DND-41 (cell line): ENCODE measurements around the gene LTB4R2.

Experiments used
- ATAC-seq: fragments of 200-7000 bp; cut with Tn5 transposase; 3 replicates; pipeline ENCODE4 v1.9.1; 2021; ENCODE audit warnings: low read depth; ENCODE audit not compliant: insufficient read depth
- DNase-seq: peaks from one replicate; pipeline ENCODE4 v3.0.0-alpha.2; 2020
- H2AFZ ChIP-seq: 2 replicates; pipeline ENCODE4 v1.6.0; 2012; ENCODE audit warnings: low read depth, low read length
- H3K27ac ChIP-seq: 2 replicates; pipeline ENCODE4 v1.5.1; 2012; ENCODE audit warnings: low read length, inconsistent platforms
- H3K27me3 ChIP-seq: fragments of 200-600 bp; sonication (generic); 2 replicates; pipeline ENCODE4 v1.6.0; 2012; ENCODE audit warnings: low read length, mild to moderate bottlenecking, inconsistent platforms; ENCODE audit not compliant: insufficient read depth, poor library complexity
- H3K36me3 ChIP-seq: 2 replicates; pipeline ENCODE4 v1.5.1; 2012; ENCODE audit warnings: low read length, inconsistent platforms; ENCODE audit not compliant: insufficient read depth
- H3K4me1 ChIP-seq: 2 replicates; pipeline ENCODE4 v1.5.1; 2012; ENCODE audit warnings: mild to moderate bottlenecking, low read length; ENCODE audit not compliant: insufficient read depth
- H3K4me2 ChIP-seq: 2 replicates; pipeline ENCODE4 v1.6.0; 2012; ENCODE audit warnings: mild to moderate bottlenecking, moderate library complexity, low read length, inconsistent platforms; ENCODE audit not compliant: insufficient read depth
- H3K4me3 ChIP-seq, 2 experiments: fragments of 200-600 bp in 1 of 2; shearing (Covaris generic) in 1 of 2; 2 replicates each; pipeline ENCODE4 v1.5.1; 2012 to 2016; ENCODE audit warnings: inconsistent platforms in 2 of 2, low read length in 2 of 2, mild to moderate bottlenecking in 2 of 2, low read depth in 1 of 2, moderate library complexity in 1 of 2
- H3K79me2 ChIP-seq: 2 replicates; pipeline ENCODE4 v1.6.0; 2012; ENCODE audit warnings: low read length, inconsistent platforms; ENCODE audit not compliant: insufficient read depth
- H3K9ac ChIP-seq: 2 replicates; pipeline ENCODE4 v1.6.0; 2012; ENCODE audit warnings: low read depth, mild to moderate bottlenecking, inconsistent platforms, low read length, moderate library complexity
- H3K9me3 ChIP-seq: 2 replicates; pipeline ENCODE4 v1.5.1; 2012; ENCODE audit warnings: low read length, moderate library complexity, mild to moderate bottlenecking, inconsistent platforms; ENCODE audit not compliant: insufficient read depth, severe bottlenecking
- H4K20me1 ChIP-seq: 2 replicates; pipeline ENCODE4 v1.6.0; 2012; ENCODE audit warnings: low read length; ENCODE audit not compliant: insufficient read depth
- CTCF ChIP-seq: IDR thresholded peaks from 2 replicates; pipeline ENCODE4 v1.5.1; 2012; ENCODE audit warnings: borderline replicate concordance, low read length, moderate library complexity, mild to moderate bottlenecking; ENCODE audit not compliant: poor library complexity, severe bottlenecking; ENCODE audit errors: extremely low read depth
- EZH2 ChIP-seq: IDR thresholded peaks from 3 replicates; pipeline ENCODE4 v1.6.1; 2012; ENCODE audit warnings: borderline replicate concordance, low read depth, mild to moderate bottlenecking, moderate library complexity, low read length, inconsistent platforms; ENCODE audit not compliant: severe bottlenecking

LTB4R2 gene

GRCh38 chr14:24282736-24283135 is 27.2 kb upstream of the LTB4R2 start:
- Histone ChIP-seq H3K79me2 (no peaks in the 10 kb centered on the region), H4K20me1 (no peaks in the 10 kb centered on the region), H3K27me3 (no peaks in the 10 kb centered on the region), H3K36me3 (no peaks in the 10 kb centered on the region), H3K4me3 (no peak overlapping the region), H3K4me1 (no peaks in the 10 kb centered on the region), H3K27ac (no peak overlapping the region), H3K4me2 (no peak overlapping the region), H3K9ac (no peak overlapping the region), H3K9me3 (no peaks in the 10 kb centered on the region), H2AFZ (no peak overlapping the region)
- no peak for DNase-seq
- ATAC-seq: no peak
- TF ChIP-seq EZH2 (no peak), CTCF (no peak)

DNA sequence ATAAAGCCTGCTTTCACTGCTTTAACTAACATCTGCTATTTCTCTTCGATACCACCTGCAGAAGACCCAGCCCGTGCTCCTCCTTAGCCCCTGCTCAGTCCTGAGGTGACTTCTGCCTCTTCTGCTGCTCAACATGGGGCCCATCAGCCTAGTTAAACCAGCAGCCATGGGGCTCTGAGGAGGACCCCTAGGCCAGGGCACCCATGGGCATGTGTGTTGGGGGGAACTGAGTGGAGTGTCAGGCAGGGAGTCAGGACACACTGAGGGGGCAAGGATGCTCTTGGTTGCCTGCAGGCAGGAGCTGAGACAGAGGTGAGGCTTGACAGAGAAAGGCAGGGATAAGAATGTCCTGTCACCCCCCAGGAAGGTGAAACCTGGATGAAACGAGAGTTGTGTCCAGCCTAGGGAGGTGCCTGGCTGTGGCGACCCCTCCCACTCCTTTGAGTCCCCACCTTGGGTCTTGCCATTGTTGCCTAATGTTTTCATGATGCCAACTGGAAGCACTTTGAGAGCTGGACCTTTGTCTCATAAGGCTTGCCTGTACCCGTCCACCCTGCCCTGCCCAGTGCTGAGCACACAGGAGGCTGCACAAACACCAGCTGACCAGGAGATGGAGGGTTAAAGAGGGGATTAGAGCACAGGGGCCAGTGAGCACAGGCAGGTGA is 26.0 kb upstream of the LTB4R2 start:
- Histone ChIP-seq H3K4me1 (no peaks in the 10 kb centered on the region), H3K36me3 (no peaks in the 10 kb centered on the region), H3K79me2 (no peaks in the 10 kb centered on the region), H4K20me1 (no peaks in the 10 kb centered on the region), H3K4me2 (no peak overlapping the region), H3K27ac (no peak overlapping the region), H2AFZ (no peak overlapping the region), H3K9ac (no peak overlapping the region), H3K9me3 (no peaks in the 10 kb centered on the region), H3K27me3 (no peaks in the 10 kb centered on the region), H3K4me3 (no peak overlapping the region)
- ATAC-seq: no peak
- no peak for TF ChIP-seq CTCF
- no peak for TF ChIP-seq EZH2
- DNase-seq: no peak

DNA sequence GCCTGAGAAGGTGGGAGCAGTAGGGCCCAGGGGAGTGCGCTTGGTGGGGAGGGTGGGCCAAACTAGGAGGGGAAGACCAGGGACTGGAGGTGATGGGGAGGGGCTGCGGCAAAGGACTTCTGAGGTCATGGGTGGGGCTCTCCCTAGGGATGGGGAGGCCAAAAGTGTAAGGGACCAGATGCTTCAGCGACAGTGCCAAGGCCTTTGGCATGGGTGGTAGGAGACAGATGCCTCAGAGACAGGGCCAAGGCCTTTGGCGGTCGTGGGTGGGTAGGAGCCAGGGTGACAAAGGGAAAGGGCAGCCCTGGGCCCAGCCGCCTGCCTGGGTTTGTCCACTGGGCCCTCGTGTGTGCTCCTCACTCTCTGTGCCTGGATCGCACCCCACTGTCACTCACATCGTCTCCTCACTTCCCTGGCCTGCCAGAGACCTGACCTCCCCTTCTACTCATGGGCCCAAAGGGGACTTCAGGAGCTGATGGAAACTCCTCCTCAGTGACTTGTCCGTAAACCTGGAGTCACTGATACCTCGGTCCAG is 25.4 kb upstream of the LTB4R2 start:
- Histone ChIP-seq H3K4me1 (no peaks in the 10 kb centered on the region), H4K20me1 (no peaks in the 10 kb centered on the region), H3K27ac (no peak overlapping the region), H3K36me3 (peaks cover 4% of the 10 kb centered on the region; the same call in 1 of the 2 replicates), H3K9ac (no peak overlapping the region), H3K27me3 (no peaks in the 10 kb centered on the region), H3K4me3 (no peak overlapping the region), H3K9me3 (no peaks in the 10 kb centered on the region), H3K4me2 (no peak overlapping the region), H2AFZ (no peak overlapping the region), H3K79me2 (no peaks in the 10 kb centered on the region)
- TF ChIP-seq CTCF: no peak
- TF ChIP-seq EZH2: no peak
- ATAC-seq (no peak), DNase-seq (no peak)
